ENCODE results near the gene UBALD2. TPM values are rescaled to one million over a fixed set of nuclear protein-coding genes. Genes with fewer than 3 reads are reported as not detected.
"Not testable (repeated sequence)": the region's sequence is repeated elsewhere in the genome, so short reads cannot be mapped to it uniquely, and the experiment has no call there.

The UBALD2 gene
- total and polyA plus RNA-seq, 7 donors = 55.2 to 414 (median 135) TPM

GRCh38 chr17:76265624-76266243 is 586 bp downstream of the UBALD2 start:
- WGBS, 3 donors = 0 to 2% (median 1%) methylated on average over 23 to 76 of the region's 76 CpGs
- intact Hi-C loops (cut with DNase I) = no loop called here
- peak; percentile 69 to 84 for DNase-seq
- Histone ChIP-seq H3K4me3 (peak overlapping the region; percentile 86), H3K9me3 (no peaks in the 10 kb centered on the region), H3K4me1 (peaks cover 70% of the 10 kb centered on the region), H3K36me3 (ENCODE audit: insufficient read depth in 1 of 2, low read depth in 1 of 2) (peaks cover 5 to 11% of the 10 kb centered on the region in 2 donors), H3K27me3 (ENCODE audit: insufficient read depth in 3 of 3, low read length in 2 of 3) (no peaks in the 10 kb centered on the region), H3K27ac (peak overlapping the region; percentile 94)
- no peak for TF ChIP-seq CTCF (IDR thresholded peaks at IDR 0.05)
- ATAC-seq = peak in 1 of 4 donors; percentile 0

DNA sequence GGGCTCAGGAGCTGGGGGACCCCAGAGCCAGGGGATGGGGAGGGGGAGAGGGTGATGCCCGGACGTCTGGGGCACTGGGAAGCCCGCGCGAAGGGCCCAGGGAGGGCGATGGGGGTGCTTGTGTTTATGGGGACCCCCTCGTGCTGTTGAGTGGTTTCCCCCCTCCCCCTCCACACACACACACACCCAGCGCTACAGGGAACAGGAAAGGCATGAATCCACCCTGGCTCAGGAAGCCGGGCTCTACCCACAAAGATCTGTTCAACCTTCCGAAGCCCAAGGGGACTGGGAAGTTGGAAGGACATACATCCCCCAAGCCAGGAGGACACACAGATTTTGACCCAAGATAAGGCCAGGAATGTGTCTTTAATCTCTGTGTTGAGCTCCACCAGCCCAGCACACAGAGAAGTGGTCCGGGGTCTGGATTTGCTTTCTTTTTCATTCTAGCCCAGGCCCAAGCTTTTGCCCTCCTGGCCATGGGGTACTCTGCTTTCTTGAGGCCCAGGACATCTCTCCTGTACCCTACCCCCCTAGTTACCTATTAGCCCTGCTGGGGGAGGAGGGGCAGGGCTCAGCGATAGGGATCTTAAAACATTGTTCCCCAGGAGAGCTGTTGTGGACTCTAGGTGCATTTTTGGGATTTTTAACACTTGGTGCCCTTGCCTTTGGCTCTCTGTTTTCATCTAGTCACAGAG is 1.2 kb downstream of the UBALD2 start:
- no peak for TF ChIP-seq CTCF (IDR thresholded peaks at IDR 0.05)
- Histone ChIP-seq H3K27ac (peak overlapping the region; percentile 94), H3K9me3 (no peaks in the 10 kb centered on the region), H3K4me3 (peak overlapping the region; percentile 86), H3K27me3 (ENCODE audit: insufficient read depth in 3 of 3, low read length in 2 of 3) (no peaks in the 10 kb centered on the region), H3K36me3 (ENCODE audit: insufficient read depth in 1 of 2, low read depth in 1 of 2) (peaks cover 5 to 11% of the 10 kb centered on the region in 2 donors), H3K4me1 (peaks cover 77% of the 10 kb centered on the region)
- no peak for DNase-seq
- WGBS, 3 donors = 3 to 7% (median 4%) methylated on average over 10 to 12 of the region's 12 CpGs
- intact Hi-C loops (cut with DNase I) = no loop called here
- no peak for ATAC-seq

GRCh38 chr17:76267051-76267576 is 2.0 kb downstream of the UBALD2 start:
- Histone ChIP-seq H3K36me3 (ENCODE audit: insufficient read depth in 1 of 2, low read depth in 1 of 2) (peaks cover 5 to 11% of the 10 kb centered on the region in 2 donors), H3K4me3 (peak overlapping the region; percentile 86), H3K27me3 (ENCODE audit: insufficient read depth in 3 of 3, low read length in 2 of 3) (no peaks in the 10 kb centered on the region), H3K27ac (peak overlapping the region; percentile 94), H3K4me1 (peaks cover 81% of the 10 kb centered on the region), H3K9me3 (no peaks in the 10 kb centered on the region)
- DNase-seq = no peak
- intact Hi-C loops (cut with DNase I) = no loop called here
- 25 to 51% (median 28%) methylated on average over 4 of the region's 4 CpGs for WGBS, 3 donors
- no peak for TF ChIP-seq CTCF (IDR thresholded peaks at IDR 0.05)
- ATAC-seq = no peak

- H3K9me3 ChIP-seq; ATAC-seq; H3K27me3 ChIP-seq (ENCODE audit: insufficient read depth in 3 of 3, low read length in 2 of 3); intact Hi-C loops (cut with DNase I); DNase-seq: not testable (repeated sequence)
- 65 to 79% (median 67%) methylated on average over 13 of the region's 13 CpGs for WGBS, 3 donors
- peaks cover 81% of the 10 kb centered on the region for H3K4me1 ChIP-seq
- peaks cover 5 to 11% of the 10 kb centered on the region in 2 donors for H3K36me3 ChIP-seq (ENCODE audit: insufficient read depth in 1 of 2, low read depth in 1 of 2)
- peak overlapping the region; percentile 94 for H3K27ac ChIP-seq
- peak overlapping the region; percentile 86 for H3K4me3 ChIP-seq
Observed at GRCh38 chr17:76267581-76268001, 2.4 kb downstream of the UBALD2 start.
